ENCODE measurements around the gene MSL3B.

The MSL3B gene

GRCh38 chr2:233844836-233845235 is 23.4 kb downstream of the MSL3B start:
- no peaks in the 10 kb centered on the region for H3K4me1 ChIP-seq (ENCODE audit: control insufficient read depth, insufficient read depth, low read length)
- no peak overlapping the region for H3K27ac ChIP-seq (ENCODE audit: low read length)
- WGBS (ENCODE audit: insufficient coverage, insufficient read length) = no CpG with 5 or more reads among the region's 3 CpGs
- no peak overlapping the region for H3K4me3 ChIP-seq (ENCODE audit: low read length)
- no peaks in the 10 kb centered on the region for H3K9me3 ChIP-seq (ENCODE audit: control insufficient read depth, insufficient read depth, low read length)
- DNase-seq (ENCODE audit: low read depth, low spot score) = no peak
- peaks cover 72% of the 10 kb centered on the region for H3K36me3 ChIP-seq (ENCODE audit: control insufficient read depth, insufficient read depth, low read length)
- H3K27me3 ChIP-seq (ENCODE audit: control insufficient read depth, insufficient read depth, low read length) = no peaks in the 10 kb centered on the region

GRCh38 chr2:233844064-233844807 is 23.9 kb downstream of the MSL3B start:
- H3K4me3 ChIP-seq (ENCODE audit: low read length) = no peak overlapping the region
- WGBS (ENCODE audit: insufficient coverage, insufficient read length) = no CpG with 5 or more reads among the region's 19 CpGs
- H3K9me3 ChIP-seq (ENCODE audit: control insufficient read depth, insufficient read depth, low read length) = no peaks in the 10 kb centered on the region
- peaks cover 72% of the 10 kb centered on the region for H3K36me3 ChIP-seq (ENCODE audit: control insufficient read depth, insufficient read depth, low read length)
- no peaks in the 10 kb centered on the region for H3K27me3 ChIP-seq (ENCODE audit: control insufficient read depth, insufficient read depth, low read length)
- no peak for DNase-seq (ENCODE audit: low read depth, low spot score)
- no peaks in the 10 kb centered on the region for H3K4me1 ChIP-seq (ENCODE audit: control insufficient read depth, insufficient read depth, low read length)
- H3K27ac ChIP-seq (ENCODE audit: low read length) = no peak overlapping the region

- H3K4me1 ChIP-seq (ENCODE audit: control insufficient read depth, insufficient read depth, low read length) = no peaks in the 10 kb centered on the region
- no CpG with 5 or more reads among the region's 11 CpGs for WGBS (ENCODE audit: insufficient coverage, insufficient read length)
- peaks cover 62% of the 10 kb centered on the region for H3K36me3 ChIP-seq (ENCODE audit: control insufficient read depth, insufficient read depth, low read length)
- H3K27ac ChIP-seq (ENCODE audit: low read length) = no peak overlapping the region
- no peaks in the 10 kb centered on the region for H3K9me3 ChIP-seq (ENCODE audit: control insufficient read depth, insufficient read depth, low read length)
- no peak overlapping the region for H3K4me3 ChIP-seq (ENCODE audit: low read length)
- no peak for DNase-seq (ENCODE audit: low read depth, low spot score)
- H3K27me3 ChIP-seq (ENCODE audit: control insufficient read depth, insufficient read depth, low read length) = no peaks in the 10 kb centered on the region
Measured at GRCh38 chr2:233841183-233841582, 27.0 kb downstream of the MSL3B start.

GRCh38 chr2:233840520-233840919 is 27.7 kb downstream of the MSL3B start:
- DNase-seq (ENCODE audit: low read depth, low spot score) = no peak
- H3K4me1 ChIP-seq (ENCODE audit: control insufficient read depth, insufficient read depth, low read length) = no peaks in the 10 kb centered on the region
- no peaks in the 10 kb centered on the region for H3K27me3 ChIP-seq (ENCODE audit: control insufficient read depth, insufficient read depth, low read length)
- no peaks in the 10 kb centered on the region for H3K9me3 ChIP-seq (ENCODE audit: control insufficient read depth, insufficient read depth, low read length)
- H3K36me3 ChIP-seq (ENCODE audit: control insufficient read depth, insufficient read depth, low read length) = peaks cover 67% of the 10 kb centered on the region
- H3K27ac ChIP-seq (ENCODE audit: low read length) = no peak overlapping the region
- no CpG with 5 or more reads among the region's 9 CpGs for WGBS (ENCODE audit: insufficient coverage, insufficient read length)
- H3K4me3 ChIP-seq (ENCODE audit: low read length) = no peak overlapping the region

- Histone ChIP-seq H3K36me3 (ENCODE audit: control insufficient read depth, insufficient read depth, low read length) (peaks cover 69% of the 10 kb centered on the region), H3K4me1 (ENCODE audit: control insufficient read depth, insufficient read depth, low read length) (no peaks in the 10 kb centered on the region), H3K27ac (ENCODE audit: low read length) (no peak overlapping the region)
Measured at GRCh38 chr2:233839447-233839820, 28.8 kb downstream of the MSL3B start.

GRCh38 chr2:233838726-233839446 is 29.3 kb downstream of the MSL3B start:
- no CpG with 5 or more reads among the region's 12 CpGs for WGBS (ENCODE audit: insufficient coverage, insufficient read length)
- H3K4me1 ChIP-seq (ENCODE audit: control insufficient read depth, insufficient read depth, low read length) = no peaks in the 10 kb centered on the region
- no peaks in the 10 kb centered on the region for H3K9me3 ChIP-seq (ENCODE audit: control insufficient read depth, insufficient read depth, low read length)
- H3K36me3 ChIP-seq (ENCODE audit: control insufficient read depth, insufficient read depth, low read length) = peaks cover 63% of the 10 kb centered on the region
- no peak overlapping the region for H3K4me3 ChIP-seq (ENCODE audit: low read length)
- DNase-seq (ENCODE audit: low read depth, low spot score) = no peak
- no peak overlapping the region for H3K27ac ChIP-seq (ENCODE audit: low read length)
- no peaks in the 10 kb centered on the region for H3K27me3 ChIP-seq (ENCODE audit: control insufficient read depth, insufficient read depth, low read length)

More at GRCh38 chr2:233839447-233839820, 28.8 kb downstream of the MSL3B start:
- Histone ChIP-seq H3K9me3 (ENCODE audit: control insufficient read depth, insufficient read depth, low read length) (no peaks in the 10 kb centered on the region), H3K27me3 (ENCODE audit: control insufficient read depth, insufficient read depth, low read length) (no peaks in the 10 kb centered on the region), H3K4me3 (ENCODE audit: low read length) (no peak overlapping the region)
- no CpG with 5 or more reads among the region's 10 CpGs for WGBS (ENCODE audit: insufficient coverage, insufficient read length)
- no peak for DNase-seq (ENCODE audit: low read depth, low spot score)

- no peak overlapping the region for H3K4me3 ChIP-seq (ENCODE audit: low read length)
- H3K27me3 ChIP-seq (ENCODE audit: control insufficient read depth, insufficient read depth, low read length) = no peaks in the 10 kb centered on the region
- H3K4me1 ChIP-seq (ENCODE audit: control insufficient read depth, insufficient read depth, low read length) = no peaks in the 10 kb centered on the region
- no peak for DNase-seq (ENCODE audit: low read depth, low spot score)
- no CpG with 5 or more reads among the region's 7 CpGs for WGBS (ENCODE audit: insufficient coverage, insufficient read length)
- H3K36me3 ChIP-seq (ENCODE audit: control insufficient read depth, insufficient read depth, low read length) = peaks cover 57% of the 10 kb centered on the region
- H3K27ac ChIP-seq (ENCODE audit: low read length) = no peak overlapping the region
- no peaks in the 10 kb centered on the region for H3K9me3 ChIP-seq (ENCODE audit: control insufficient read depth, insufficient read depth, low read length)
Measured at GRCh38 chr2:233838251-233838650, 29.9 kb downstream of the MSL3B start.

GRCh38 chr2:233837694-233838229 is 30.4 kb downstream of the MSL3B start:
- Histone ChIP-seq H3K27ac (ENCODE audit: low read length) (no peak overlapping the region), H3K4me1 (ENCODE audit: control insufficient read depth, insufficient read depth, low read length) (no peaks in the 10 kb centered on the region), H3K4me3 (ENCODE audit: low read length) (no peak overlapping the region), H3K36me3 (ENCODE audit: control insufficient read depth, insufficient read depth, low read length) (peaks cover 53% of the 10 kb centered on the region), H3K9me3 (ENCODE audit: control insufficient read depth, insufficient read depth, low read length) (no peaks in the 10 kb centered on the region), H3K27me3 (ENCODE audit: control insufficient read depth, insufficient read depth, low read length) (no peaks in the 10 kb centered on the region)
- DNase-seq (ENCODE audit: low read depth, low spot score) = no peak
- WGBS (ENCODE audit: insufficient coverage, insufficient read length) = no CpG with 5 or more reads among the region's 9 CpGs

- Histone ChIP-seq H3K36me3 (ENCODE audit: control insufficient read depth, insufficient read depth, low read length) (peaks cover 44% of the 10 kb centered on the region), H3K9me3 (ENCODE audit: control insufficient read depth, insufficient read depth, low read length) (no peaks in the 10 kb centered on the region), H3K27ac (ENCODE audit: low read length) (no peak overlapping the region), H3K4me3 (ENCODE audit: low read length) (no peak overlapping the region), H3K4me1 (ENCODE audit: control insufficient read depth, insufficient read depth, low read length) (no peaks in the 10 kb centered on the region), H3K27me3 (ENCODE audit: control insufficient read depth, insufficient read depth, low read length) (no peaks in the 10 kb centered on the region)
- no CpG with 5 or more reads among the region's 7 CpGs for WGBS (ENCODE audit: insufficient coverage, insufficient read length)
- no peak for DNase-seq (ENCODE audit: low read depth, low spot score)
Measured at GRCh38 chr2:233836359-233836758, 31.8 kb downstream of the MSL3B start.

GRCh38 chr2:233835230-233836186 is 32.7 kb downstream of the MSL3B start:
- WGBS (ENCODE audit: insufficient coverage, insufficient read length) = no CpG with 5 or more reads among the region's 14 CpGs
- H3K4me1 ChIP-seq (ENCODE audit: control insufficient read depth, insufficient read depth, low read length) = no peaks in the 10 kb centered on the region
- DNase-seq (ENCODE audit: low read depth, low spot score) = no peak
- no peak overlapping the region for H3K4me3 ChIP-seq (ENCODE audit: low read length)
- H3K27ac ChIP-seq (ENCODE audit: low read length) = no peak overlapping the region
- peaks cover 36% of the 10 kb centered on the region for H3K36me3 ChIP-seq (ENCODE audit: control insufficient read depth, insufficient read depth, low read length)
- H3K27me3 ChIP-seq (ENCODE audit: control insufficient read depth, insufficient read depth, low read length) = no peaks in the 10 kb centered on the region
- H3K9me3 ChIP-seq (ENCODE audit: control insufficient read depth, insufficient read depth, low read length) = no peaks in the 10 kb centered on the region
